OCI-M1 (cell line): ENCODE measurements around the gene TMEM126B.
"Not testable (repeated sequence)": the region's sequence is repeated elsewhere in the genome, so short reads cannot be mapped to it uniquely, and the experiment has no call there.

Source experiments
- DNase-seq: peaks from one replicate; lab custom pipeline; 2025; lab: John Stamatoyannopoulos, UW

The TMEM126B gene

GRCh38 chr11:85627998-85628770 is at the start of gene TMEM126B:
Gene TMEM126B (plus strand): TSS chr11:85628593. CDS start chr11:85628608, 15 bp downstream.
- peak; percentile 100 for DNase-seq

- DNase-seq = no peak
Measured at GRCh38 chr11:85582111-85582510, 46.3 kb upstream of the TMEM126B start.

- no peak for DNase-seq
Measured at GRCh38 chr11:85589373-85589772, 39.0 kb upstream of the TMEM126B start.

- peak; percentile 93 for DNase-seq
Measured at GRCh38 chr11:85590848-85591483, 37.4 kb upstream of the TMEM126B start.

GRCh38 chr11:85595285-85595884 is 33.0 kb upstream of the TMEM126B start:
- peak; percentile 91 for DNase-seq

GRCh38 chr11:85596886-85597285 is 31.5 kb upstream of the TMEM126B start:
- DNase-seq = no peak

GRCh38 chr11:85599083-85599482 is 29.3 kb upstream of the TMEM126B start:
- DNase-seq = no peak

GRCh38 chr11:85602526-85603213 is 25.7 kb upstream of the TMEM126B start:
- DNase-seq = peak; percentile 56

- DNase-seq = no peak
Measured at GRCh38 chr11:85603220-85603619, 25.2 kb upstream of the TMEM126B start.

- not testable (repeated sequence) for DNase-seq
Measured at GRCh38 chr11:85606237-85606636, 22.2 kb upstream of the TMEM126B start.

GRCh38 chr11:85608621-85609020 is 19.8 kb upstream of the TMEM126B start:
- not testable (repeated sequence) for DNase-seq

- peak; percentile 61 for DNase-seq
Measured at GRCh38 chr11:85609286-85609685, 19.1 kb upstream of the TMEM126B start.

GRCh38 chr11:85611643-85612042 is 16.8 kb upstream of the TMEM126B start:
- peak; percentile 35 for DNase-seq

GRCh38 chr11:85619499-85619898 is 8.9 kb upstream of the TMEM126B start:
- DNase-seq = no peak

- DNase-seq = no peak
Measured at GRCh38 chr11:85620256-85620655, 8.1 kb upstream of the TMEM126B start.

GRCh38 chr11:85626496-85626895 is 1.9 kb upstream of the TMEM126B start:
- DNase-seq = no peak

- DNase-seq = peak; percentile 86
Measured at GRCh38 chr11:85627332-85627997, 928 bp upstream of the TMEM126B start, which contains the start of gene DLG2. Gene DLG2 (minus strand): TSS chr11:85627344.

- DNase-seq = no peak
Measured at GRCh38 chr11:85628771-85629341, 463 bp downstream of the TMEM126B start.

GRCh38 chr11:85634747-85635146 is 6.4 kb downstream of the TMEM126B start:
- DNase-seq = no peak

GRCh38 chr11:85643191-85643614 is 14.8 kb downstream of the TMEM126B start:
- DNase-seq = no peak

GRCh38 chr11:85647078-85647477 is 18.7 kb downstream of the TMEM126B start:
- DNase-seq = no peak
